Liver (tissue), 9 donors: ENCODE measurements around the gene CSMD2. TPM values are rescaled to one million over a fixed set of nuclear protein-coding genes. Genes with fewer than 3 reads are reported as not detected.

Experiments
- DNase-seq: peaks from one replicate; pipeline ENCODE4 v3.0.0-alpha.2; 2017; ENCODE audit warnings: low spot score
- H3K27ac ChIP-seq, 2 donors: one replicate each; pipeline ENCODE4 v1.7.0; 2013; ENCODE audit warnings: inconsistent platforms in 2 of 2, low read length in 2 of 2, control low read depth in 1 of 2, low read depth in 1 of 2, mild to moderate bottlenecking in 1 of 2
- H3K27me3 ChIP-seq, 4 donors: one replicate each; pipeline versions ENCODE4 v1.6.1 to v1.7.0; 2013; ENCODE audit warnings: low read length in 3 of 4, inconsistent platforms in 1 of 4, mild to moderate bottlenecking in 1 of 4, moderate library complexity in 1 of 4; ENCODE audit not compliant: control insufficient read depth in 4 of 4, insufficient read depth in 4 of 4
- H3K36me3 ChIP-seq, 4 donors: one replicate each; pipeline versions ENCODE4 v1.6.1 to v1.7.0; 2013; ENCODE audit warnings: low read length in 3 of 4, mild to moderate bottlenecking in 3 of 4, low read depth in 1 of 4, moderate library complexity in 1 of 4; ENCODE audit not compliant: control insufficient read depth in 4 of 4, insufficient read depth in 3 of 4
- H3K4me1 ChIP-seq, 4 donors: one replicate each; pipeline versions ENCODE4 v1.6.1 to v1.7.0; 2013; ENCODE audit warnings: low read length in 3 of 4, mild to moderate bottlenecking in 3 of 4, moderate library complexity in 1 of 4; ENCODE audit not compliant: control insufficient read depth in 4 of 4, insufficient read depth in 4 of 4
- H3K4me3 ChIP-seq, 3 donors: one replicate each; pipeline versions ENCODE4 v1.6.1 to v1.7.0; 2013; ENCODE audit warnings: low read length in 3 of 3, control low read depth in 1 of 3, low read depth in 1 of 3, mild to moderate bottlenecking in 1 of 3
- H3K9ac ChIP-seq, 2 donors: one replicate each; pipeline ENCODE4 v1.7.0; 2013; ENCODE audit warnings: low read length in 2 of 2, mild to moderate bottlenecking in 2 of 2, moderate library complexity in 2 of 2, control low read depth in 1 of 2, low read depth in 1 of 2
- H3K9me3 ChIP-seq, 4 donors: one replicate each; pipeline versions ENCODE4 v1.6.1 to v1.7.0; 2013; ENCODE audit warnings: low read length in 3 of 4; ENCODE audit not compliant: control insufficient read depth in 4 of 4
- EGR1 ChIP-seq, 2 donors: IDR thresholded peaks; 2 replicates each; pipeline ENCODE4 v1.6.1; 2016 to 2018; ENCODE audit warnings: antibody characterized with exemption in 2 of 2, low read depth in 2 of 2
- FOXA1 ChIP-seq: IDR thresholded peaks from 2 replicates; pipeline ENCODE4 v1.6.1; 2016; ENCODE audit warnings: antibody characterized with exemption
- GABPA ChIP-seq, 2 donors: IDR thresholded peaks in 1 of 2; conservative IDR thresholded peaks in 1 of 2; 2 replicates each; pipeline ENCODE4 v1.6.1; 2016; ENCODE audit warnings: antibody characterized with exemption in 2 of 2, mild to moderate bottlenecking in 1 of 2, moderate library complexity in 1 of 2
- NR2F2 ChIP-seq: IDR thresholded peaks from 2 replicates; pipeline ENCODE4 v1.6.1; 2016; ENCODE audit warnings: antibody characterized with exemption
- RAD21 ChIP-seq, 2 donors: IDR thresholded peaks; 2 replicates each; pipeline ENCODE4 v1.6.1; 2016; ENCODE audit warnings: antibody characterized with exemption in 2 of 2, mild to moderate bottlenecking in 2 of 2
- RXRA ChIP-seq, 2 donors: IDR thresholded peaks; 2 replicates each; pipeline ENCODE4 v1.6.1; 2017 to 2018; ENCODE audit warnings: antibody characterized with exemption in 2 of 2, mild to moderate bottlenecking in 1 of 2
- SP1 ChIP-seq: IDR thresholded peaks from 2 replicates; pipeline ENCODE4 v1.6.1; 2018; ENCODE audit warnings: antibody characterized with exemption, mild to moderate bottlenecking
- TAF1 ChIP-seq: conservative IDR thresholded peaks from 2 replicates; pipeline ENCODE4 v1.6.1; 2016; ENCODE audit warnings: antibody characterized with exemption, mild to moderate bottlenecking
- YY1 ChIP-seq: IDR thresholded peaks from 2 replicates; pipeline ENCODE4 v1.6.1; 2016; ENCODE audit warnings: antibody characterized with exemption, mild to moderate bottlenecking
- WGBS: extraction: QIAGEN DNeasy Blood & Tissue Kit; methylation state at CpG from one replicate; pipeline ENCODE4 v1.1.7; 2013; 5-methylcytosine and 5-hydroxymethylcytosine counted together
- polyA plus RNA-seq, 2 donors: library from polyadenylated mRNA; stranded (reverse) in 1 of 2; unstranded in 1 of 2; fragments of 200-250 nt in 1 of 2; fragments of >200 nt in 1 of 2; fragmentation: Nextera tagmentation in 1 of 2; extraction: Ambion mirVana in 1 of 2; gene quantifications; one replicate each; pipeline versions ENCODE4 v1.2.1 to v1.2.3, GENCODE V29; 2013 to 2015
- total RNA-seq, 2 donors: library from RNA; depleted of rRNA; stranded (reverse); fragments of >200 nt; gene quantifications; one replicate each; pipeline ENCODE4 v1.2.3, GENCODE V29; 2014
- TF ChIP-seq, protein P1 (sequence below): IDR thresholded peaks from 2 replicates; pipeline ENCODE4 v1.6.1; 2016; ENCODE audit warnings: antibody characterized with exemption, mild to moderate bottlenecking
- TF ChIP-seq, protein P2 (sequence below): fragments of 150-350 bp; IDR thresholded peaks from 2 replicates; pipeline ENCODE4 v1.5.1; 2017; ENCODE audit warnings: improper control_type of control experiment, low read depth, low read length; ENCODE audit not compliant: missing input control
- TF ChIP-seq, protein P3 (sequence below): IDR thresholded peaks from 2 replicates; pipeline ENCODE4 v1.6.1; 2016; ENCODE audit warnings: antibody characterized with exemption
- donor health status: healthy.
- donor health status: healthy.
- donor health status: healthy.
- donor health status: healthy.
- donor health status: healthy.

CSMD2 gene
- total and polyA plus RNA-seq, 4 donors: 0.08 to 0.09 TPM; not detected in 2

DNA sequence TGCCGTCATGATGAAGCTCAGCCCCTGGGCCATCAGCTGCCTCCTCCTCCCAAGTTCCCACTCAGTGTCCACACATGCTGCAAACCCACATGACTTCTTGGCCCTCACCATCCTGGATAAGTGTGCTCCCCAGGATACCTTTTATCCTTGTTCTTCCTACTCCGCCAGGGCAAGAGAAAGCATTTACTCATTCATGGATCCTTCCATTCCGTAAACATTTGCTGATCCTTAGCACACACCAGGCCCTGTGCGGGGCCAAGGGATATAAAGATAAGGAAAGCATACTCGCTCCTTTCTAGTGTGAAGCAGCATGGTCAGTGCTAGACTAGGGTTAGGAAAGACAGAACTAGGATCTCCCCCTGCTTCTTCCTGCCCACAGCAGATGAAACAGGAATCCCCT, 423.3 kb downstream of the CSMD2 start:
- 58% methylated on average over 5 of the region's 5 CpGs for WGBS
- no peaks in the 10 kb centered on the region for H3K9me3 ChIP-seq
- no peaks in the 10 kb centered on the region for H3K36me3 ChIP-seq
- peaks cover 0 to 4% (median 0%) of the 10 kb centered on the region in 4 donors for H3K27me3 ChIP-seq
- DNase-seq: no peak
- H3K27ac ChIP-seq: no peak overlapping the region
- TF ChIP-seq TAF1: no peak
- no peak for TF ChIP-seq GABPA (IDR thresholded peaks at IDR 0.05 in 1 of 2, conservative IDR thresholded peaks at IDR 0.05 in 1 of 2)
- TF ChIP-seq RAD21 (IDR thresholded peaks at IDR 0.05): no peak
- no peak for TF ChIP-seq YY1
- TF ChIP-seq, protein P1, sequence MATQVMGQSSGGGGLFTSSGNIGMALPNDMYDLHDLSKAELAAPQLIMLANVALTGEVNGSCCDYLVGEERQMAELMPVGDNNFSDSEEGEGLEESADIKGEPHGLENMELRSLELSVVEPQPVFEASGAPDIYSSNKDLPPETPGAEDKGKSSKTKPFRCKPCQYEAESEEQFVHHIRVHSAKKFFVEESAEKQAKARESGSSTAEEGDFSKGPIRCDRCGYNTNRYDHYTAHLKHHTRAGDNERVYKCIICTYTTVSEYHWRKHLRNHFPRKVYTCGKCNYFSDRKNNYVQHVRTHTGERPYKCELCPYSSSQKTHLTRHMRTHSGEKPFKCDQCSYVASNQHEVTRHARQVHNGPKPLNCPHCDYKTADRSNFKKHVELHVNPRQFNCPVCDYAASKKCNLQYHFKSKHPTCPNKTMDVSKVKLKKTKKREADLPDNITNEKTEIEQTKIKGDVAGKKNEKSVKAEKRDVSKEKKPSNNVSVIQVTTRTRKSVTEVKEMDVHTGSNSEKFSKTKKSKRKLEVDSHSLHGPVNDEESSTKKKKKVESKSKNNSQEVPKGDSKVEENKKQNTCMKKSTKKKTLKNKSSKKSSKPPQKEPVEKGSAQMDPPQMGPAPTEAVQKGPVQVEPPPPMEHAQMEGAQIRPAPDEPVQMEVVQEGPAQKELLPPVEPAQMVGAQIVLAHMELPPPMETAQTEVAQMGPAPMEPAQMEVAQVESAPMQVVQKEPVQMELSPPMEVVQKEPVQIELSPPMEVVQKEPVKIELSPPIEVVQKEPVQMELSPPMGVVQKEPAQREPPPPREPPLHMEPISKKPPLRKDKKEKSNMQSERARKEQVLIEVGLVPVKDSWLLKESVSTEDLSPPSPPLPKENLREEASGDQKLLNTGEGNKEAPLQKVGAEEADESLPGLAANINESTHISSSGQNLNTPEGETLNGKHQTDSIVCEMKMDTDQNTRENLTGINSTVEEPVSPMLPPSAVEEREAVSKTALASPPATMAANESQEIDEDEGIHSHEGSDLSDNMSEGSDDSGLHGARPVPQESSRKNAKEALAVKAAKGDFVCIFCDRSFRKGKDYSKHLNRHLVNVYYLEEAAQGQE: no peak
- H3K4me1 ChIP-seq: no peaks in the 10 kb centered on the region
- H3K4me3 ChIP-seq: no peak overlapping the region
- H3K9ac ChIP-seq: no peak overlapping the region

DNA sequence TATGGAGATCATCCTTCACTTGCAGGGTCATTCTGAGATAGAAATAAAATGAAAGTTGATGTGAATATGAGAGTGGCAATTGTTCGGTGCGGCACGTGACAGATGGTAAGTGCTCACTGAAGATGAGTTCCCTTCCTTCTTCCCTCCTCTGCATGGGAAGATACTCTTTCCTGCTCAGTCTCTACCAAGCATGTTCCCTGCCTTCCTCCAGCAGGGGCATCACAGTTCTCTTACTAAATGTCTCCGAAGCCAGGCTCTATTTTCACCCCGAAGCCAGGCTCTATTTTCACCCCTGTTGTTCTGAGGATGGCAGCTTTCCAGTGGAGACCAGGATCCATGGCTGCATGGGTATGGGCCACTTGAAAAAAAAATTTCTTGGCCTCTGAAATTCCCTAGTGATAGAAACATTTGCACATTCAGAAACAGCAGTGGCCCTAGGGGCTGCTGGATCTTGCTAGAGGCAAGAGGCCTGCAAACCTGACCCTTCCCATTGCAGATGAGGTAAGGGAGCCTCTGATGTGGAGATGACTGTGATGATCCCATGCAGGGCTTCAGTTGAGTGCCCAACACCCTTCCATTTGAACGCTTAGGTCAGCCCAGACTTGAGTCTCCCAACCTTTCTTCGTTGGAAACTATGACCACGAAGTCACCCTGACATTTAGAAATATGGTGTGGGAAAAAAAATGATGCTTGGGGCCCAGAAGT, 424.8 kb downstream of the CSMD2 start:
- Histone ChIP-seq H3K4me1 (no peaks in the 10 kb centered on the region), H3K9me3 (no peaks in the 10 kb centered on the region), H3K36me3 (no peaks in the 10 kb centered on the region), H3K4me3 (no peak overlapping the region), H3K27ac (no peak overlapping the region), H3K9ac (no peak overlapping the region), H3K27me3 (peaks cover 0 to 4% (median 0%) of the 10 kb centered on the region in 4 donors)
- DNase-seq: no peak
- 67% methylated on average over 8 of the region's 8 CpGs for WGBS
- TF ChIP-seq RAD21 (IDR thresholded peaks at IDR 0.05): no peak
- TF ChIP-seq, protein P1: no peak

DNA sequence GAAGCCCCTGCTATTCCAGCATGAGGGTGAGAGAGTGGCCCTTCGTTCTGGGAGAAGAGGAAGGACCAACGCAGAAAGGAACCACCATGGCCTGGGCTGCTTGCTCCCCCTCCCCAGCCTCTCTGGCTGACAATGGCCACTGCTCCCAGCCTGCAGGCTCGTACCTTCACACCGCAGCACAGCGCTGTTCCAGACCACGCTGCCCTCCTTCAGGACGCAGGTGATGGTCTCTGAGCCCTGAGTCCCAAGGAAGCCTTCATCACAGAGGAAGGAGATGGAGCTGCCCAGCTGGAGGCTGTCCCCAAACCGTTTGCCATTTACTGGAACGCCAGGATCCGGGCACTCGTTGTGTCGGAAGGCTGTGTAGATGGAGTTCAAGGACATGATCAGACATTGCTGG, 426.1 kb downstream of the CSMD2 start:
- Histone ChIP-seq H3K9me3 (no peaks in the 10 kb centered on the region), H3K4me3 (no peak overlapping the region), H3K36me3 (no peaks in the 10 kb centered on the region), H3K27ac (no peak overlapping the region), H3K9ac (no peak overlapping the region), H3K4me1 (no peaks in the 10 kb centered on the region), H3K27me3 (peaks cover 0 to 4% (median 0%) of the 10 kb centered on the region in 4 donors)
- no peak for DNase-seq
- no peak for TF ChIP-seq FOXA1
- no peak for TF ChIP-seq GABPA (IDR thresholded peaks at IDR 0.05 in 1 of 2, conservative IDR thresholded peaks at IDR 0.05 in 1 of 2)
- TF ChIP-seq, protein P2, sequence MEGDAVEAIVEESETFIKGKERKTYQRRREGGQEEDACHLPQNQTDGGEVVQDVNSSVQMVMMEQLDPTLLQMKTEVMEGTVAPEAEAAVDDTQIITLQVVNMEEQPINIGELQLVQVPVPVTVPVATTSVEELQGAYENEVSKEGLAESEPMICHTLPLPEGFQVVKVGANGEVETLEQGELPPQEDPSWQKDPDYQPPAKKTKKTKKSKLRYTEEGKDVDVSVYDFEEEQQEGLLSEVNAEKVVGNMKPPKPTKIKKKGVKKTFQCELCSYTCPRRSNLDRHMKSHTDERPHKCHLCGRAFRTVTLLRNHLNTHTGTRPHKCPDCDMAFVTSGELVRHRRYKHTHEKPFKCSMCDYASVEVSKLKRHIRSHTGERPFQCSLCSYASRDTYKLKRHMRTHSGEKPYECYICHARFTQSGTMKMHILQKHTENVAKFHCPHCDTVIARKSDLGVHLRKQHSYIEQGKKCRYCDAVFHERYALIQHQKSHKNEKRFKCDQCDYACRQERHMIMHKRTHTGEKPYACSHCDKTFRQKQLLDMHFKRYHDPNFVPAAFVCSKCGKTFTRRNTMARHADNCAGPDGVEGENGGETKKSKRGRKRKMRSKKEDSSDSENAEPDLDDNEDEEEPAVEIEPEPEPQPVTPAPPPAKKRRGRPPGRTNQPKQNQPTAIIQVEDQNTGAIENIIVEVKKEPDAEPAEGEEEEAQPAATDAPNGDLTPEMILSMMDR: no peak
- no peak for TF ChIP-seq NR2F2
- TF ChIP-seq YY1: no peak
- TF ChIP-seq, protein P3, sequence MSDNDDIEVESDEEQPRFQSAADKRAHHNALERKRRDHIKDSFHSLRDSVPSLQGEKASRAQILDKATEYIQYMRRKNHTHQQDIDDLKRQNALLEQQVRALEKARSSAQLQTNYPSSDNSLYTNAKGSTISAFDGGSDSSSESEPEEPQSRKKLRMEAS: no peak
- no peak for TF ChIP-seq EGR1 (IDR thresholded peaks at IDR 0.05; ENCODE audit: low read depth in 2 of 2)
- no peak for TF ChIP-seq SP1
- TF ChIP-seq RXRA (IDR thresholded peaks at IDR 0.05): no peak
- WGBS: 79% methylated on average over 12 of the region's 12 CpGs
